ENCODE data around the gene CRAMP1. TPM values are rescaled to one million over a fixed set of nuclear protein-coding genes. Genes with fewer than 3 reads are reported as not detected.

Gene CRAMP1
- total and polyA plus RNA-seq, 12 donors: 3.2 to 13.8 (median 10.5) TPM

- Histone ChIP-seq H3K27me3 (no peaks in the 10 kb centered on the region), H3K9me3 (no peaks in the 10 kb centered on the region), H3K4me3 (no peak overlapping the region), H3K27ac (no peak overlapping the region), H3K36me3 (peaks cover 6 to 98% (median 44%) of the 10 kb centered on the region in 9 donors), H3K4me1 (peaks cover 0 to 19% (median 6%) of the 10 kb centered on the region in 9 donors)
- no peak for DNase-seq
- TF ChIP-seq CTCF (IDR thresholded peaks at IDR 0.05): no peak
- intact Hi-C loops (cut with DNase I): no loop called here
- 90 to 94% methylated on average over 16 of the region's 16 CpGs for WGBS, 2 donors
- no peak for ATAC-seq
These were observed 43.2 kb downstream of the CRAMP1 start for GRCh38 chr16:1655269-1655807.

GRCh38 chr16:1655909-1656807, 44.0 kb downstream of the CRAMP1 start:
- ATAC-seq (peak in 1 of 8 donors; percentile 6), DNase-seq (no peak)
- Histone ChIP-seq H3K4me3 (no peak overlapping the region), H3K4me1 (peaks cover 0 to 19% (median 6%) of the 10 kb centered on the region in 9 donors), H3K27me3 (no peaks in the 10 kb centered on the region), H3K9me3 (no peaks in the 10 kb centered on the region), H3K27ac (peak overlapping the region in 1 of 10 donors; percentile 58), H3K36me3 (peaks cover 6 to 98% (median 44%) of the 10 kb centered on the region in 9 donors)
- intact Hi-C loops (cut with DNase I): no loop called here
- no peak for TF ChIP-seq CTCF (IDR thresholded peaks at IDR 0.05)
- WGBS, 2 donors: 95 to 96% methylated on average over 48 to 52 of the region's 52 CpGs

- intact Hi-C loops (cut with DNase I): no loop called here
- DNase-seq: peak; percentile 66 to 74
- Histone ChIP-seq H3K27me3 (no peaks in the 10 kb centered on the region), H3K27ac (peak overlapping the region in 6 of 10 donors; percentile 10 to 58 (median 28)), H3K36me3 (peaks cover 6 to 97% (median 49%) of the 10 kb centered on the region in 9 donors), H3K4me3 (no peak overlapping the region), H3K9me3 (no peaks in the 10 kb centered on the region), H3K4me1 (peaks cover 0 to 19% (median 6%) of the 10 kb centered on the region in 9 donors)
- peak; percentile 74 to 97 (median 90) for ATAC-seq
- no peak for TF ChIP-seq CTCF (IDR thresholded peaks at IDR 0.05)
- WGBS, 2 donors: 69 to 74% methylated on average over 24 of the region's 24 CpGs
These were observed 44.9 kb downstream of the CRAMP1 start for GRCh38 chr16:1656808-1657617.

- Histone ChIP-seq H3K9me3 (no peaks in the 10 kb centered on the region), H3K27ac (peak overlapping the region in 3 of 10 donors; percentile 12 to 19 (median 15)), H3K36me3 (peaks cover 9 to 97% (median 53%) of the 10 kb centered on the region in 9 donors), H3K4me3 (no peak overlapping the region), H3K27me3 (no peaks in the 10 kb centered on the region), H3K4me1 (peaks cover 0 to 19% (median 6%) of the 10 kb centered on the region in 9 donors)
- no peak for TF ChIP-seq CTCF (IDR thresholded peaks at IDR 0.05)
- ATAC-seq: peak in 1 of 8 donors; percentile 19
- 92 to 94% methylated on average over 13 of the region's 13 CpGs for WGBS, 2 donors
- intact Hi-C loops (cut with DNase I): no loop called here
- no peak for DNase-seq
These were observed 45.7 kb downstream of the CRAMP1 start for GRCh38 chr16:1657841-1658240.

Measured in heart right ventricle (tissue), 16 donors.